H9 (cell line): ENCODE data around the gene DHRS1. TPM values are rescaled to one million over a fixed set of nuclear protein-coding genes. Genes with fewer than 3 reads are reported as not detected.

Source experiments
- DNase-seq: peaks from one replicate; pipeline ENCODE4 v3.0.0-alpha.2; 2017
- H2AFZ ChIP-seq: one replicate; pipeline ENCODE4 v1.6.1; 2013; ENCODE audit warnings: mild to moderate bottlenecking, low read length, control low read depth, moderate library complexity
- H2AK5ac ChIP-seq: 2 replicates; pipeline ENCODE4 v1.6.1; 2013; ENCODE audit warnings: low read length, control low read depth, mixed read lengths; ENCODE audit not compliant: insufficient read length
- H2BK120ac ChIP-seq: one replicate; pipeline ENCODE4 v1.6.1; 2013; ENCODE audit warnings: low read depth, mild to moderate bottlenecking, low read length, control low read depth, inconsistent platforms; ENCODE audit not compliant: poor library complexity, severe bottlenecking
- H2BK12ac ChIP-seq: 2 replicates; pipeline ENCODE4 v1.6.1; 2013; ENCODE audit warnings: low read length, control low read depth, mixed read lengths, low read depth; ENCODE audit not compliant: insufficient read length
- H2BK15ac ChIP-seq: 2 replicates; pipeline ENCODE4 v1.6.1; 2013; ENCODE audit warnings: low read depth, low read length, control low read depth
- H2BK20ac ChIP-seq: one replicate; pipeline ENCODE4 v1.6.1; 2013; ENCODE audit warnings: low read depth, mild to moderate bottlenecking, low read length, control low read depth, inconsistent platforms; ENCODE audit not compliant: poor library complexity, severe bottlenecking
- H2BK5ac ChIP-seq: 2 replicates; pipeline ENCODE4 v1.6.1; 2013; ENCODE audit warnings: low read length, control low read depth, mixed read lengths; ENCODE audit not compliant: insufficient read length
- H3K14ac ChIP-seq: 2 replicates; pipeline ENCODE4 v1.6.1; 2013; ENCODE audit warnings: low read length, control low read depth; ENCODE audit not compliant: insufficient read depth
- H3K18ac ChIP-seq: 2 replicates; pipeline ENCODE4 v1.6.1; 2013; ENCODE audit warnings: low read depth, mild to moderate bottlenecking, mixed read lengths, low read length, control low read depth; ENCODE audit not compliant: insufficient read length
- H3K23ac ChIP-seq: 2 replicates; pipeline ENCODE4 v1.6.1; 2013; ENCODE audit warnings: low read length, control low read depth, mixed read lengths, low read depth; ENCODE audit not compliant: insufficient read length
- H3K23me2 ChIP-seq: 2 replicates; pipeline ENCODE4 v1.6.1; 2013; ENCODE audit warnings: low read depth, mild to moderate bottlenecking, mixed read lengths, low read length, control low read depth; ENCODE audit not compliant: insufficient read length, poor library complexity, severe bottlenecking
- H3K27ac ChIP-seq: 2 replicates; pipeline ENCODE4 v1.5.1; 2013; ENCODE audit warnings: low read length, control low read depth, mixed read lengths, low read depth; ENCODE audit not compliant: insufficient read length
- H3K27me3 ChIP-seq: 2 replicates; pipeline ENCODE4 v1.6.1; 2013; ENCODE audit warnings: low read length, control low read depth, inconsistent platforms; ENCODE audit not compliant: insufficient read depth
- H3K4ac ChIP-seq: 2 replicates; pipeline ENCODE4 v1.6.1; 2013; ENCODE audit warnings: low read depth, mild to moderate bottlenecking, control low read depth, inconsistent platforms, low read length, moderate library complexity
- H3K4me1 ChIP-seq: 2 replicates; pipeline ENCODE4 v1.6.1; 2013; ENCODE audit warnings: low read length, control low read depth, inconsistent platforms; ENCODE audit not compliant: insufficient read depth
- H3K4me2 ChIP-seq: 2 replicates; pipeline ENCODE4 v1.6.1; 2013; ENCODE audit warnings: low read length, control low read depth, mixed read lengths; ENCODE audit not compliant: insufficient read length, insufficient read depth
- H3K56ac ChIP-seq: 2 replicates; pipeline ENCODE4 v1.6.1; 2013; ENCODE audit warnings: low read depth, mild to moderate bottlenecking, mixed read lengths, low read length, control low read depth; ENCODE audit not compliant: insufficient read length
- H3K79me1 ChIP-seq: 2 replicates; pipeline ENCODE4 v1.6.1; 2013; ENCODE audit warnings: low read depth, mild to moderate bottlenecking, moderate library complexity, low read length, control low read depth, inconsistent platforms; ENCODE audit not compliant: insufficient read depth, poor library complexity, severe bottlenecking
- H3K79me2 ChIP-seq: 2 replicates; pipeline ENCODE4 v1.6.1; 2013; ENCODE audit warnings: low read length, control low read depth, inconsistent platforms; ENCODE audit not compliant: insufficient read depth
- H3K9ac ChIP-seq: 2 replicates; pipeline ENCODE4 v1.6.1; 2013; ENCODE audit warnings: low read length, control low read depth, mixed read lengths; ENCODE audit not compliant: insufficient read length; ENCODE audit errors: extremely low read depth
- H3K9me3 ChIP-seq: one replicate; pipeline ENCODE4 v1.6.1; 2013; ENCODE audit warnings: low read depth, low read length, inconsistent platforms; ENCODE audit not compliant: control insufficient read depth
- H3T11ph ChIP-seq: one replicate; pipeline ENCODE4 v1.6.1; 2013; ENCODE audit warnings: mild to moderate bottlenecking, low read length, control low read depth, inconsistent platforms
- H4K20me1 ChIP-seq: one replicate; pipeline ENCODE4 v1.6.1; 2013; ENCODE audit not compliant: control insufficient read depth, insufficient read length, insufficient read depth
- H4K5ac ChIP-seq: 2 replicates; pipeline ENCODE4 v1.6.1; 2013; ENCODE audit warnings: low read depth, mild to moderate bottlenecking, mixed read lengths, low read length, control low read depth; ENCODE audit not compliant: insufficient read length
- H4K8ac ChIP-seq: replicated peaks from 2 replicates; pipeline ENCODE4 v1.6.1; 2013; ENCODE audit warnings: low read length, control low read depth, mixed read lengths, low read depth; ENCODE audit not compliant: insufficient read length
- H4K91ac ChIP-seq: 2 replicates; pipeline ENCODE4 v1.6.1; 2013; ENCODE audit warnings: low read depth, mild to moderate bottlenecking, moderate library complexity, mixed read lengths, low read length, control low read depth; ENCODE audit not compliant: insufficient read length
- H3K27ac Mint-ChIP-seq, 3 experiments: 2 replicates in 2 of 3; 3 replicates in 1 of 3; pipeline ENCODE4 v1.8.0; 2020 to 2021; ENCODE audit warnings: mixed read lengths in 3 of 3, mild to moderate bottlenecking in 1 of 3, moderate library complexity in 1 of 3
- H3K27me3 Mint-ChIP-seq: 2 replicates; pipeline ENCODE4 v1.8.0; 2021; ENCODE audit warnings: low read depth, mild to moderate bottlenecking, moderate library complexity, mixed read lengths
- H3K36me3 Mint-ChIP-seq, 3 experiments: 2 replicates in 2 of 3; 3 replicates in 1 of 3; pipeline ENCODE4 v1.8.0; 2020 to 2021; ENCODE audit warnings: low read depth in 3 of 3, mixed read lengths in 3 of 3; ENCODE audit not compliant: insufficient read depth in 1 of 3
- H3K4me1 Mint-ChIP-seq, 2 experiments: 2 replicates each; pipeline ENCODE4 v1.8.0; 2020; ENCODE audit warnings: mixed read lengths in 2 of 2
- H3K4me3 Mint-ChIP-seq, 2 experiments: 2 replicates in 1 of 2; 3 replicates in 1 of 2; pipeline ENCODE4 v1.8.0; 2020 to 2021; ENCODE audit warnings: mild to moderate bottlenecking in 2 of 2, mixed read lengths in 2 of 2, moderate library complexity in 1 of 2
- H3K9me3 Mint-ChIP-seq, 2 experiments: 2 replicates in 1 of 2; 3 replicates in 1 of 2; pipeline ENCODE4 v1.8.0; 2020; ENCODE audit warnings: mild to moderate bottlenecking in 2 of 2, mixed read lengths in 2 of 2, moderate library complexity in 1 of 2
- CTCF ChIP-seq: fragments of 200-600 bp; sonication (generic); conservative IDR thresholded peaks from 3 replicates; pipeline ENCODE4 v1.8.0; 2021; ENCODE audit warnings: antibody characterized with exemption, mild to moderate bottlenecking
- WGBS: extraction: QIAGEN DNeasy Blood & Tissue Kit; methylation state at CpG from one replicate; pipeline ENCODE4 v1.1.7; 2013; ENCODE audit warnings: missing lambda C conversion rate, low lambda C conversion rate, mixed read lengths; ENCODE audit not compliant: insufficient read length; ENCODE audit errors: extremely low coverage; 5-methylcytosine and 5-hydroxymethylcytosine counted together
- total RNA-seq: library from RNA; stranded (reverse); gene quantifications from 2 replicates; pipeline ENCODE4 v1.2.1, GENCODE V29; 2021

The DHRS1 gene
- total RNA-seq, 1 experiment from 2014 or later = 19.1 TPM

GRCh38 chr14:24259282-24260025, 40.1 kb downstream of the DHRS1 start:
- Mint-ChIP-seq H3K27me3 (no peaks in the 10 kb centered on the region; the same call in 1 of the 2 replicates), H3K9me3 (no peaks in the 10 kb centered on the region), H3K4me3 (no peak overlapping the region), H3K36me3 (no peaks in the 10 kb centered on the region), H3K27ac (peak overlapping the region in 1 of 3 experiments; percentile 85; a peak in 1 of 7 replicates), H3K4me1 (no peaks in the 10 kb centered on the region; a peak in 2 of 4 replicates)
- Histone ChIP-seq H2BK5ac (no peak overlapping the region), H3K79me1 (no peaks in the 10 kb centered on the region), H3K23ac (no peak overlapping the region), H3K23me2 (no peaks in the 10 kb centered on the region), H2BK15ac (no peak overlapping the region), H2AK5ac (no peak overlapping the region), H2BK12ac (no peak overlapping the region), H4K5ac (no peak overlapping the region), H3K4ac (no peak overlapping the region), H3K9me3 (no peaks in the 10 kb centered on the region), H3K4me2 (no peak overlapping the region), H3K14ac (no peak overlapping the region), H4K91ac (no peak overlapping the region), H2AFZ (no peak overlapping the region), H2BK20ac (no peak overlapping the region), H3K79me2 (no peaks in the 10 kb centered on the region), H3K18ac (no peak overlapping the region), H4K8ac (no peak overlapping the region), H3K9ac (no peak overlapping the region), H2BK120ac (no peak overlapping the region), H4K20me1 (no peaks in the 10 kb centered on the region), H3K27me3 (no peaks in the 10 kb centered on the region), H3K4me1 (no peaks in the 10 kb centered on the region), H3T11ph (no peak overlapping the region), H3K56ac (no peak overlapping the region), H3K27ac (no peak overlapping the region)
- no peak for TF ChIP-seq CTCF
- no peak for DNase-seq
- no CpG with 5 or more reads among the region's 16 CpGs for WGBS
